H9 (cell line): ENCODE results near the gene ULK1. TPM values are rescaled to one million over a fixed set of nuclear protein-coding genes. Genes with fewer than 3 reads are reported as not detected.

ENCODE experiments used
- DNase-seq: peaks from one replicate; pipeline ENCODE4 v3.0.0-alpha.2; 2017
- H2AFZ ChIP-seq: one replicate; pipeline ENCODE4 v1.6.1; 2013; ENCODE audit warnings: mild to moderate bottlenecking, low read length, control low read depth, moderate library complexity
- H2AK5ac ChIP-seq: 2 replicates; pipeline ENCODE4 v1.6.1; 2013; ENCODE audit warnings: low read length, control low read depth, mixed read lengths; ENCODE audit not compliant: insufficient read length
- H2BK120ac ChIP-seq: one replicate; pipeline ENCODE4 v1.6.1; 2013; ENCODE audit warnings: low read depth, mild to moderate bottlenecking, low read length, control low read depth, inconsistent platforms; ENCODE audit not compliant: poor library complexity, severe bottlenecking
- H2BK12ac ChIP-seq: 2 replicates; pipeline ENCODE4 v1.6.1; 2013; ENCODE audit warnings: low read length, control low read depth, mixed read lengths, low read depth; ENCODE audit not compliant: insufficient read length
- H2BK15ac ChIP-seq: 2 replicates; pipeline ENCODE4 v1.6.1; 2013; ENCODE audit warnings: low read depth, low read length, control low read depth
- H2BK20ac ChIP-seq: one replicate; pipeline ENCODE4 v1.6.1; 2013; ENCODE audit warnings: low read depth, mild to moderate bottlenecking, low read length, control low read depth, inconsistent platforms; ENCODE audit not compliant: poor library complexity, severe bottlenecking
- H2BK5ac ChIP-seq: 2 replicates; pipeline ENCODE4 v1.6.1; 2013; ENCODE audit warnings: low read length, control low read depth, mixed read lengths; ENCODE audit not compliant: insufficient read length
- H3K14ac ChIP-seq: 2 replicates; pipeline ENCODE4 v1.6.1; 2013; ENCODE audit warnings: low read length, control low read depth; ENCODE audit not compliant: insufficient read depth
- H3K18ac ChIP-seq: 2 replicates; pipeline ENCODE4 v1.6.1; 2013; ENCODE audit warnings: low read depth, mild to moderate bottlenecking, mixed read lengths, low read length, control low read depth; ENCODE audit not compliant: insufficient read length
- H3K23ac ChIP-seq: 2 replicates; pipeline ENCODE4 v1.6.1; 2013; ENCODE audit warnings: low read length, control low read depth, mixed read lengths, low read depth; ENCODE audit not compliant: insufficient read length
- H3K23me2 ChIP-seq: 2 replicates; pipeline ENCODE4 v1.6.1; 2013; ENCODE audit warnings: low read depth, mild to moderate bottlenecking, mixed read lengths, low read length, control low read depth; ENCODE audit not compliant: insufficient read length, poor library complexity, severe bottlenecking
- H3K27ac ChIP-seq: 2 replicates; pipeline ENCODE4 v1.5.1; 2013; ENCODE audit warnings: low read length, control low read depth, mixed read lengths, low read depth; ENCODE audit not compliant: insufficient read length
- H3K27me3 ChIP-seq: 2 replicates; pipeline ENCODE4 v1.6.1; 2013; ENCODE audit warnings: low read length, control low read depth, inconsistent platforms; ENCODE audit not compliant: insufficient read depth
- H3K4ac ChIP-seq: 2 replicates; pipeline ENCODE4 v1.6.1; 2013; ENCODE audit warnings: low read depth, mild to moderate bottlenecking, control low read depth, inconsistent platforms, low read length, moderate library complexity
- H3K4me1 ChIP-seq: 2 replicates; pipeline ENCODE4 v1.6.1; 2013; ENCODE audit warnings: low read length, control low read depth, inconsistent platforms; ENCODE audit not compliant: insufficient read depth
- H3K4me2 ChIP-seq: 2 replicates; pipeline ENCODE4 v1.6.1; 2013; ENCODE audit warnings: low read length, control low read depth, mixed read lengths; ENCODE audit not compliant: insufficient read length, insufficient read depth
- H3K56ac ChIP-seq: 2 replicates; pipeline ENCODE4 v1.6.1; 2013; ENCODE audit warnings: low read depth, mild to moderate bottlenecking, mixed read lengths, low read length, control low read depth; ENCODE audit not compliant: insufficient read length
- H3K79me1 ChIP-seq: 2 replicates; pipeline ENCODE4 v1.6.1; 2013; ENCODE audit warnings: low read depth, mild to moderate bottlenecking, moderate library complexity, low read length, control low read depth, inconsistent platforms; ENCODE audit not compliant: insufficient read depth, poor library complexity, severe bottlenecking
- H3K79me2 ChIP-seq: 2 replicates; pipeline ENCODE4 v1.6.1; 2013; ENCODE audit warnings: low read length, control low read depth, inconsistent platforms; ENCODE audit not compliant: insufficient read depth
- H3K9ac ChIP-seq: 2 replicates; pipeline ENCODE4 v1.6.1; 2013; ENCODE audit warnings: low read length, control low read depth, mixed read lengths; ENCODE audit not compliant: insufficient read length; ENCODE audit errors: extremely low read depth
- H3K9me3 ChIP-seq: one replicate; pipeline ENCODE4 v1.6.1; 2013; ENCODE audit warnings: low read depth, low read length, inconsistent platforms; ENCODE audit not compliant: control insufficient read depth
- H3T11ph ChIP-seq: one replicate; pipeline ENCODE4 v1.6.1; 2013; ENCODE audit warnings: mild to moderate bottlenecking, low read length, control low read depth, inconsistent platforms
- H4K20me1 ChIP-seq: one replicate; pipeline ENCODE4 v1.6.1; 2013; ENCODE audit not compliant: control insufficient read depth, insufficient read length, insufficient read depth
- H4K5ac ChIP-seq: 2 replicates; pipeline ENCODE4 v1.6.1; 2013; ENCODE audit warnings: low read depth, mild to moderate bottlenecking, mixed read lengths, low read length, control low read depth; ENCODE audit not compliant: insufficient read length
- H4K8ac ChIP-seq: replicated peaks from 2 replicates; pipeline ENCODE4 v1.6.1; 2013; ENCODE audit warnings: low read length, control low read depth, mixed read lengths, low read depth; ENCODE audit not compliant: insufficient read length
- H4K91ac ChIP-seq: 2 replicates; pipeline ENCODE4 v1.6.1; 2013; ENCODE audit warnings: low read depth, mild to moderate bottlenecking, moderate library complexity, mixed read lengths, low read length, control low read depth; ENCODE audit not compliant: insufficient read length
- H3K27ac Mint-ChIP-seq, 3 experiments: 2 replicates in 2 of 3; 3 replicates in 1 of 3; pipeline ENCODE4 v1.8.0; 2020 to 2021; ENCODE audit warnings: mixed read lengths in 3 of 3, mild to moderate bottlenecking in 1 of 3, moderate library complexity in 1 of 3
- H3K27me3 Mint-ChIP-seq: 2 replicates; pipeline ENCODE4 v1.8.0; 2021; ENCODE audit warnings: low read depth, mild to moderate bottlenecking, moderate library complexity, mixed read lengths
- H3K36me3 Mint-ChIP-seq, 3 experiments: 2 replicates in 2 of 3; 3 replicates in 1 of 3; pipeline ENCODE4 v1.8.0; 2020 to 2021; ENCODE audit warnings: low read depth in 3 of 3, mixed read lengths in 3 of 3; ENCODE audit not compliant: insufficient read depth in 1 of 3
- H3K4me1 Mint-ChIP-seq, 2 experiments: 2 replicates each; pipeline ENCODE4 v1.8.0; 2020; ENCODE audit warnings: mixed read lengths in 2 of 2
- H3K4me3 Mint-ChIP-seq, 2 experiments: 2 replicates in 1 of 2; 3 replicates in 1 of 2; pipeline ENCODE4 v1.8.0; 2020 to 2021; ENCODE audit warnings: mild to moderate bottlenecking in 2 of 2, mixed read lengths in 2 of 2, moderate library complexity in 1 of 2
- H3K9me3 Mint-ChIP-seq, 2 experiments: 2 replicates in 1 of 2; 3 replicates in 1 of 2; pipeline ENCODE4 v1.8.0; 2020; ENCODE audit warnings: mild to moderate bottlenecking in 2 of 2, mixed read lengths in 2 of 2, moderate library complexity in 1 of 2
- CTCF ChIP-seq: fragments of 200-600 bp; sonication (generic); conservative IDR thresholded peaks from 3 replicates; pipeline ENCODE4 v1.8.0; 2021; ENCODE audit warnings: antibody characterized with exemption, mild to moderate bottlenecking
- WGBS: extraction: QIAGEN DNeasy Blood & Tissue Kit; methylation state at CpG from one replicate; pipeline ENCODE4 v1.1.7; 2013; ENCODE audit warnings: missing lambda C conversion rate, low lambda C conversion rate, mixed read lengths; ENCODE audit not compliant: insufficient read length; ENCODE audit errors: extremely low coverage; 5-methylcytosine and 5-hydroxymethylcytosine counted together
- total RNA-seq: library from RNA; stranded (reverse); gene quantifications from 2 replicates; pipeline ENCODE4 v1.2.1, GENCODE V29; 2021

ULK1 gene
- total RNA-seq, 1 experiment from 2014 or later, result 57.2 TPM

GRCh38 chr12:131849700-131850553 lies 44.5 kb upstream of the ULK1 start:
- no peak overlapping the region for H2BK20ac ChIP-seq

More at GRCh38 chr12:131849700-131850553, 44.5 kb upstream of the ULK1 start:
- Histone ChIP-seq H3K79me1 (no peaks in the 10 kb centered on the region), H3K9me3 (no peaks in the 10 kb centered on the region), H3K56ac (no peak overlapping the region), H3K27me3 (no peaks in the 10 kb centered on the region), H3K4me2 (no peak overlapping the region), H2BK12ac (no peak overlapping the region), H4K91ac (no peak overlapping the region), H3K18ac (no peak overlapping the region), H3K4me1 (no peaks in the 10 kb centered on the region), H3K9ac (no peak overlapping the region), H2BK5ac (no peak overlapping the region), H2BK120ac (no peak overlapping the region), H3K27ac (no peak overlapping the region), H4K5ac (no peak overlapping the region), H3K23ac (no peak overlapping the region), H3K14ac (no peak overlapping the region; the same call in 1 of the 2 replicates), H2AFZ (no peak overlapping the region), H3K79me2 (no peaks in the 10 kb centered on the region), H3K23me2 (no peaks in the 10 kb centered on the region), H2AK5ac (no peak overlapping the region), H3T11ph (no peak overlapping the region), H3K4ac (no peak overlapping the region), H4K20me1 (no peaks in the 10 kb centered on the region), H4K8ac (no peak overlapping the region), H2BK15ac (no peak overlapping the region)
- H3K27me3 Mint-ChIP-seq, result no peaks in the 10 kb centered on the region
- TF ChIP-seq CTCF, result no peak
- no peak for DNase-seq
- no peak overlapping the region for H3K4me3 Mint-ChIP-seq
- no CpG with 5 or more reads among the region's 47 CpGs for WGBS
- H3K4me1 Mint-ChIP-seq, result no peaks in the 10 kb centered on the region
- no peak overlapping the region; a peak in 3 of 7 replicates for H3K27ac Mint-ChIP-seq
- peaks cover 10 to 21% (median 20%) of the 10 kb centered on the region in 3 experiments; a peak in 6 of 7 replicates for H3K36me3 Mint-ChIP-seq
- no peaks in the 10 kb centered on the region for H3K9me3 Mint-ChIP-seq
